HG03135 (cell line): ENCODE results near the gene ESRRA.

Source experiments
- ATAC-seq: cut with Tn5 transposase; IDR thresholded peaks from one replicate; pipeline ENCODE4 v1.9.1; 2021; ENCODE audit warnings: mild to moderate bottlenecking, moderate library complexity; ENCODE audit not compliant: unreplicated experiment

ESRRA gene

DNA sequence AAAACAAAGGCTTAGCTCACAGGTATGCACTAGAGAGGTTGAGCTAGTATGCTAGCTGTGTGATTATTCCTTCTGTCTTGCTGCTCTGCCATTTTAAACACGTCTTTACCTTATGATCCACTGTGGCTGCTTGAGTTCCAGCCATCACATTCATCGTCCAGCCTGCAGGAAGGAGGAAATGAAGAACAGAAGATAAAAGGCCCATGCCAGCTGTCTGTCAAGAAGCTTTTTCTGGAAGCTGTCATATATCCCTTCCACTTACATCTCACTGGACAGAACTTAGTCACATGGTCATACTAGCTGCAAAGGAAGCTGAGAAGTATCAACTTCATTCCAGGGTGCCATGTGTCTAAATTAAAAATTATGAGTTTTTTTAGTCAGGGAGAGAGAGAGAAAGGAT lies 22.1 kb downstream of the ESRRA start:
- ATAC-seq: no peak

- ATAC-seq: no peak
Observed at GRCh38 chr11:64327993-64328392, 22.7 kb downstream of the ESRRA start.

GRCh38 chr11:64330888-64331287 lies 25.6 kb downstream of the ESRRA start:
- ATAC-seq: no peak

- ATAC-seq: no peak
Observed at GRCh38 chr11:64331569-64332371, 26.4 kb downstream of the ESRRA start.

- no peak for ATAC-seq
Observed at GRCh38 chr11:64333556-64333955, 28.2 kb downstream of the ESRRA start.

DNA sequence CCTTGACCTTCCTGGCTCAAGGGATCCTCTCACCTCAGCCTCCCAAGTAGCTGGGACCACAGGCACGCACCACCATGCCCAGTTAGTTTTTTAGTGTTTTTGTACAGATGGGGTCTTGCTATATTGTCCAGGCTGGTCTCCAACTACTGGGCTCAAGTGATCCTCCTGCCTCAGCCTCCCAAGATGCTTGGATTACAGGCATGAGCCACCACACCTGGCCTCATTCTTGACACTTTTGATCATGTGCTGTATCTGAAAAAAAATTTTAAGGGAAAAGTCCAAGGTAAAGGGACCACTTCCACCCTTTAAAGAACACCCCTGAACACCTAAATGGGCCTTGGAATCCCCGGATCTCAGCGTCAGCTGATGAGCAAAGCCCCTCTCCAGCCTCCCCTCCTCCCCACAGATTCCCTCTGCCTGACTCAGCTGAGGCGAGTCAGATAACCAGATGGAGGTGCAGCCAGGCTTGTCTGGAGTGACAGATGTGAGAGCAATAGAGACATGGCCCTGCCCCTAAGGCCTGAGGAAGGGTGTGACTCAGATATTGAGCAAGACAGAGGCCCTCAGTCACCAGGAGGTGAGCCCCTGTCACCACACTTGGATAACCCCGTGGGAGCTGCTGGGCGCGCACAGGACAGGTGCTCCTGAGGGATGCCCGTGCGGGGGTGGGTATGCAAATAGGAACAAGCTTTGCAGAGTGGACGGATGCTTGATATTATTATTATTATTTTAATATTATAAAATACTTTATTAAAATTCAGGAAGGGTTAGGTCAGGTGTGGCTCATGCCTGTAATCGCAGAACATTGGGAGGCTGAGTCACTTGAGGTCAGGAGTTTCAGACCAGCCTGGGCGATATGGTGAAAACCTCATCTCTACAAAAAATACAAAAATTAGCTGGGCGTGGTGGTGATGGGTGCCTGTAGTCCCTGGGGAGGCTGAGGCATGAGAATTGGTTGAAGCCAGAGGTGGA lies 29.7 kb downstream of the ESRRA start:
- ATAC-seq: peak; percentile 70

DNA sequence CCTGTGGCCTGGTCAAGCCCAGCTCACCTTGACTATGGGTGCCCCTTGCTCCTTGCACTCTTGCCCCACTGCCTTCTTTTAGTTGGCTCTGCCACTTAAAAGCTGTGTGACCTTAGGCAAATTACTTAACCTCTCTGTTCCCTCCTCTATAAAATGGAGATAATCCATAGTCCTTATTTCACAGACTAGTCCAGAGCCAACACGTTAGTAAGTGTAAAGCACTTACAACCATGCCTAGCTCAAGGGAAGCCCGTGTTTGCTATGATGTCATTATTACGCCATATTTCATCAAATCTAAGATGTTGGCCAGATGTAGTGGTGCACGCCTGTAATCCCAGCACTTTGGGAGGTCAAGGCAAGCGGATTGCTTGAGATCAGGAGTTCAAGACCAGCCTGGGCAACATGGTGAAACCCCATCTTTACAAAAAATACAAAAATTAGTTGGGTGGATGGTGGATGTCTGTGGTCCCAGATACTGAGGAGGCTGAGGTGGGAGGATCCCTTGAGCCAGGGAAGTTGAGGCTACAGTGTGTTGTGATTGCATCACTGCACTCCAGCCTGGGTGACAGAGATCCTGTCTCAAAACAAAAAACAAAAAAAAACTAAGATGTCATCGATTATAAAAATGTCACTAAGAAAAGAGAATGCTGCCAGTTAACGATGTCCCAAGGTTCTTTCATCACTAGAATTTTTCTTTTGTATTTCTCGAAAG lies 32.4 kb downstream of the ESRRA start:
- no peak for ATAC-seq

DNA sequence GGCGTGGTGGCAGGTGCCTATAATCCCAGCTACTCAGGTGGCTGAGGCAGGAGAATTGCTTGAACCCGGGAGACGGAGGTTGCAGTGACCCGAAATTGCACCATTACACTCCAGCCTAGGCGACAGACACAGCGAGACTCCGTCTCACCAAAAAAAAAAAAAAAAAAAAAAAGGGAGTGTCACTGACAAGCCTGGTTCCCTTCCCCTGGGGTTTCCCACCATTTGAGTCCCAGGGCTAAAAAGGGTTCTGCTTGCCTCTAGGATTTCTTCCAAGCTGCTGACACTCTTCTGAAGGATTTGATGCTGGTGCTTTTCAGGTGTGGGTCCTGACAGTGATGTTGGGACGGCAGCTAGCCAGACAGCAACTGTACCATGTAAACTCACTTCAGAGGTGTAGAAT lies 33.4 kb downstream of the ESRRA start:
- no peak for ATAC-seq

DNA sequence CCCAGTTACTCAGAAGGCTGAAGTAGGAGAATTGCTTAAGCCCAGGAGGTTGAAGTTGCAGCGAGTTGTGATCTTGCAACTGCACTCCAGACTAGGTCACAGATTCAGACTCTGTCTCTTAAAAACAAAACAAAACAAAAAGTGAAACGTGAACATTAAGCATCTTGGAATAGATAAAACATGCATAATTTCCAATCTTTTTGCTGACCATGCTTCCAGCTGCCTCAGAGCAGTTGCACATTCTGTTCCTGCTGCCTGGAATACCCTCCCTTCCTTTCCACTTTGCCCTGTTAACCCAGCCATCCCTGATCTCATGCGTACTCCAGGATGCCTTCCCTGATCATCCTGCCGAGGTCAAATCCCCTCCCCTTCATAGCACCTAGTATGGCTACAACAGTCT lies 34.0 kb downstream of the ESRRA start:
- no peak for ATAC-seq

DNA sequence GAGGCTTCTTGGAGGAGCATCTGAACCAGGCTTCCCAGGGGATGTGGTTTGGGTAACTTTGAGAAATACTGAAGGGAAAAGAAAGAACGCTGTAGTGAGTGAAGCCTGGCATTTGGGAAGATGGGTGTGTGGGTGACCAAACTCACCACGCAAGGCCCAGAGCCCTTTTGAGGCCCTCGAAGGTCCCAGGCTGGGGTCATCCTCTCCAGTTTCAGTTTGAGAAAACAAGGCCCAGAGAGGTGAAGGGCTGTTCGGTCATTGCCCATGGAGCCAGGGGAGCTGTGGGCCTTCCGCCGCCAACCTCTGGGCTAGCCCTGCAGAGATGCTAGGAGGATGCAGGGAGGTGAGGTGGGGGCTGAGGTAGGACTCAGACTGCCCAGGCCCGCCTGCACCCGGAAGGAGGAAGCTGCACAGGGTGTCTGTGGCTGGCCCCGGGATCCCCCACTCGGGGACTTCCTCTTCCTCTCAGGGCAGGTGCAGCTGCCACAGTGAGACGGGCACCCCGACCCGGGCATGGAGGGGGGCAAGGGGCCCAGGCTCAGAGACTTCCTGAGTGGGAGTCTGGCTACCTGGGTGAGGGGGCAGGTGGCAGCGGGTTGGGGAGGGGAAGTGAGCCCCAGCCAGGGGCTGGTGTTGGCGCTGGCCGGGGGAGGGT lies 34.6 kb downstream of the ESRRA start, which contains the start of gene CCDC88B:
TSS of gene CCDC88B (plus strand) at position 451 of the 655 bp plus-strand sequence. CDS start at position 514, 63 bp downstream.
- ATAC-seq: peak; percentile 48

DNA sequence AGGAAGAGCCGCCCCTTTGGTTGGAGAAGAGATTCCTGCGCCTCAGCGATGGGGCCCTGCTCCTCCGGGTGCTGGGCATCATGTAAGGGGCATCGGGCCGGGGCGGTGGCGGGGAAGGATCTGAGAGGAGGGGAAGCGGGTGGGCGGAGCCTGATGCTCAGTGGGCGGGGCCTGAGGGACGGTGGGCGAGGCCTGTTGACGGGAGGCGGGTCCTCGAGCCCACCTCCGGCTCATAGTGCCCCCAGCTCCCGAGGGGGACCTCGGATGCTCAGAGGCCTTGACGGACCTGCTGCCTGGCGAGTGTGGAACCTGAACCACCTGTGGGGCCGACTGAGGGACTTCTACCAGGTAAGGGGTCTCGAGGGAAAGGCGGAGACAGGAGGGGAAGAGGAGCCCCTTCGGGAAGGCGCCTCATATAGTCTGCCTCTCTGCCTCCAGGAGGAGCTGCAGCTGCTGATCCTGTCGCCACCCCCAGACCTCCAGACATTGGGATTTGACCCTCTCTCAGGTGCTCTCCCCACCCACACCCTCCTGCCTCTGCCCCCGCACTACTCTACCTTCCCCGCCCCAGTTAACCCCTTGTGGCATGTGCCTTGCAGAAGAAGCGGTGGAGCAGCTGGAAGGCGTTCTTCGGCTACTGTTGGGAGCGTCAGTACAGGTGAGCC lies 35.5 kb downstream of the ESRRA start:
- peak; percentile 29 for ATAC-seq

DNA sequence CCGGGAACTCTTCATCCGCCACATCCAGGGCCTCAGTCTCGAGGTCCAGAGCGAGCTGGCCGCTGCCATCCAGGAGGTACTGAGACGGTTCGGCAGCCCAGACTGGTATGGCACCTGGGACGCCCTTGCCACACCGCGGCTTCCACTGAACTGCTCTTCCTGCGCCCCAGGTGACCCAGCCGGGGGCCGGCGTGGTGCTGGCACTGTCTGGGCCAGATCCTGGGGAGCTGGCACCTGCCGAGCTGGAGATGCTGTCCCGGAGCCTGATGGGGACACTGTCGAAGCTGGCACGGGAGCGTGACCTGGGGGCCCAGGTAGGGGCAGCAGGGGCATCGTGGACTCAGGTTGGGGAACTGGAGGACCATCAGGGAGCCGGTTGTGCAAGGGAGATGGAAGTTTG lies 36.1 kb downstream of the ESRRA start:
- ATAC-seq: no peak

DNA sequence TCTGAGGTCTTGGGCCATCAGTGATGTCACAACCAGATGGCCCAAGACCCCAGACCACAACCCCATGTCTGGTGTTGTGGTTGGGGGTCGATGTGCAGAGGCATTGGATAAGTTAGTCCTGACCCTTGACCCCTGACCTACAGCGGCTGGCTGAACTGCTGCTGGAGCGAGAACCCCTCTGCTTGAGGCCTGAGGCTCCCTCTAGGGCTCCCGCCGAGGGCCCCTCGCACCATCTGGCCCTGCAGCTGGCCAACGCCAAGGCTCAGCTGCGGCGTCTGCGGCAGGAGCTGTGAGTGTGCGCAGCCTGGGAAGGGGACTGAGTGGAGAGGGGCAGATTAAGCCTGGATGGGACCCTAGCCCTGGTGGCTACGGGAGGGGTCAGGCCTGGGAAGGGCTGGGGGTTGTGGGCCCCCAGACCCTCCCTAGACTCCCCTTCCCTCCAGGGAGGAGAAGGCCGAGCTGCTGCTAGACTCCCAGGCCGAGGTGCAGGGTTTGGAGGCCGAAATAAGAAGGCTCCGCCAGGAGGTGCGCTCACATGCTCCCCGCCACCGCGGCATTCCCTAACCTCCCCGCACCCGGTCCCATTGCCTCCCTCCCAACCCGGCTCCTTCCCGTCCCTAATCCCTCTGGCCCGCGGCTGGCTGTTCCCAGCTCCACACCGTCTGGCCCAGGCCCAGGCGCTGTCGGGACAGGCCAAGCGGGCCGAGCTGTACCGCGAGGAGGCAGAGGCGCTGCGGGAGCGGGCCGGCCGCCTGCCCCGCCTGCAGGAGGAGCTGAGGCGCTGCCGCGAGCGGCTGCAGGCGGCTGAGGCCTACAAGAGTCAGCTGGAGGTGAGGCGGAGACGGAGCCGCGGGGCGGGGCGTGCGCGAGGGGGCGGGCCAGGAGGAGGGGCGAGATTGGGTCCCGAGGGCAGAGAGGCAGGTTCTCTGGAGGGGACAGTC lies 36.8 kb downstream of the ESRRA start:
- peak; percentile 43 for ATAC-seq

DNA sequence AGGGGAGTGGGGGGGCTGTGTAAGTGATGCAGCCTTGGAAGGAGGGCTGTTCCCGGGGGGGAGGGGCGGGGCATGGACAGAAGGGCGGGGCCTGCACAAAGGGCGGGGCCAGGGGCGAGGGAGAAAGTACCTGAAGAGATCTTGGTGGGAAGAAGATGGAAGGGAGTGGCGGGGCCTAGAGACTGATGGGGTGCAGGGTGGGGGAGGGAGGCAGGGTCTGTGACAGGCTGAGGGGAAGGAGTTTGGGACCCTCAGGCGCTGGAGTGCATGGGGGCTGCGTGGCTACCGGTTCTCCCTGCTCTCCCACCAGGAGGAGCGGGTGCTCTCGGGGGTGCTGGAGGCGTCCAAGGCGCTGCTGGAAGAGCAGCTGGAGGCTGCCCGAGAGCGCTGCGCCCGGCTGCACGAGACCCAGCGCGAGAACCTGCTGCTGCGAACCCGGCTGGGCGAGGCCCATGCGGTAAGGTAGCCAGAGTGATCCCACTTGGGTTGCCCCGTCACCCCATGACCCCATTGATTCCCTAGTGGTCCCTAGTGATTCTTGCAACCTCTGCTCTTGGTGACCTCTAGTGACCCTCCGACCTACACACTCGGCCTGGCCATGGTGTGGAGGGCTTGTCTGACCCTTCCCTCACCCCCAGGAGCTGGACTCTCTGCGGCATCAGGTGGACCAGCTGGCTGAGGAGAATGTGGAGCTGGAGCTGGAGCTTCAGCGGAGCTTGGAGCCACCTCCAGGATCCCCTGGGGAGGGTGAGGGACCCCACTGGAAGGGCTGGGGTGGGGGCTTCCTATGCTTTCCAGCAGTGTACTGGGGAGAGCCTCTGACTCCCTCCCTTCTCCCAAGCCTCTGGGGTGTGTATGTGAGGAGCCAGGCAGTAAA lies 37.8 kb downstream of the ESRRA start:
- ATAC-seq: no peak

DNA sequence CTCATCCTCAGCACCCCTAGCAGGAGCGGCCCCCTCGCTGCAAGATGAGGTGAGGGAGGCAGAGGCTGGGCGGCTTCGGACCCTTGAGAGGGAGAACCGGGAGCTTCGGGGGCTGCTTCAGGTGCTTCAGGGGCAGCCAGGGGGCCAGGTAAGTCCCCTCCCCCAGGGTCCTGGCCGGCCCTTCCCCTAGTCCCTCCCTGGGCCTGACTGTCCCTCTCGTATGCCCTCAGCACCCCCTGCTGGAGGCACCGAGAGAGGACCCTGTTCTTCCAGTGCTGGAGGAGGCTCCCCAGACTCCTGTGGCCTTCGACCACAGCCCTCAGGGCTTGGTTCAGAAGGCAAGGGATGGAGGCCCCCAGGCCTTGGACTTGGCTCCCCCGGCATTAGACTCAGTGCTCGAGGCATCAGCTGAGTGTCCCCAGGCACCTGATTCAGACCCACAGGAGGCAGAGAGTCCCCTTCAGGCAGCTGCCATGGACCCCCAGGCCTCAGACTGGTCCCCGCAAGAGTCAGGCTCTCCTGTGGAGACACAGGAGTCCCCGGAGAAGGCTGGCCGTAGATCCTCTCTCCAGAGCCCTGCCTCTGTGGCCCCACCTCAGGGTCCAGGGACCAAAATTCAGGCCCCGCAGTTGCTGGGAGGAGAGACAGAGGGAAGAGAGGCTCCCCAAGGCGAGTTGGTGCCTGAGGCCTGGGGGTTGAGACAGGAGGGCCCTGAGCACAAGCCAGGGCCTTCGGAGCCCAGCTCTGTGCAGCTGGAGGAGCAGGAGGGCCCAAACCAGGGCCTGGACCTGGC lies 38.6 kb downstream of the ESRRA start:
- ATAC-seq: no peak

- no peak for ATAC-seq
Observed at GRCh38 chr11:64344787-64345186, 39.5 kb downstream of the ESRRA start.

DNA sequence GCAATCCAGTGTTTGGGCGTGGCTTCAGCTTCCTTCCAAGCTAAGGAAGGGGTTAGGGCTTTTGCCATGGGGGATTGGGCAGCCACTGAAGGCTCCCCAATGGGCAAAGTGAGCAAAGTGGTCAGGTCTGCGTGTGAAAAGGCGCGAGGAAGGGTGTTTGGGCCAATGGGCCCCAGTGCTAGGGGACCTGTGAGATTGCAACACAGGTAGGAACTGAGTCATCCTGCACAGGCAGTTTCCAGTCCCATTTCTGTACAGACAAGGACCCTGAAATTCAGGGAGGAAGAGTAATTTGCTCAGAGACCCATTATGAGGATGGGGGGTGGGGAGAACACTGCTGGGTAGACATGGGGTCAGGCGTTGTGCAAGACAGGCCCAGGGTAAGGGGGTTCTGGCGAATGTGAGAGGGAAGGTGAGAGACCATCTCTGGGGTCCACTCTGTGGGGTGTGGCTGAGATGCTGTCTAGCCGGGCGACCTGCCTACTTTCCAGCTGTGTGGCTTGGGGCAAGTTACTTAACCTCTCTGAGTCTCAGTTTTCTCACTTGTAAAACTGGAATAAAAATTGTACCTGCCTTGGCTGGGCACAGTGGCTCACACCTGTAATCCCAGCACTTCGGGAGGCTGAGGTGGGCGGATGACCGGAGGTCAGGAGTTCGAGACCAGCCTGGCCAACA lies 42.0 kb downstream of the ESRRA start:
- ATAC-seq: no peak
